Suprapubic skin (tissue), 3 donors: ENCODE measurements around the gene AMY2A.
"Not testable (repeated sequence)": the region's sequence is repeated elsewhere in the genome, so short reads cannot be mapped to it uniquely, and the experiment has no call there.

Experiments
- CTCF ChIP-seq, 2 donors: fragments of 200-600 bp in 1 of 2; fragments of 450-650 bp in 1 of 2; sonication (generic) in 1 of 2; IDR thresholded peaks; one replicate each; pipeline ENCODE4 v1.5.1; 2016 to 2019; ENCODE audit warnings: antibody characterized with exemption in 2 of 2, mild to moderate bottlenecking in 1 of 2, moderate library complexity in 1 of 2
- POLR2A ChIP-seq, 2 donors: fragments of 450-650 bp; IDR thresholded peaks; one replicate each; pipeline ENCODE4 v1.6.1; 2017; ENCODE audit warnings: antibody characterized with exemption in 2 of 2, mild to moderate bottlenecking in 2 of 2, moderate library complexity in 2 of 2

DNA sequence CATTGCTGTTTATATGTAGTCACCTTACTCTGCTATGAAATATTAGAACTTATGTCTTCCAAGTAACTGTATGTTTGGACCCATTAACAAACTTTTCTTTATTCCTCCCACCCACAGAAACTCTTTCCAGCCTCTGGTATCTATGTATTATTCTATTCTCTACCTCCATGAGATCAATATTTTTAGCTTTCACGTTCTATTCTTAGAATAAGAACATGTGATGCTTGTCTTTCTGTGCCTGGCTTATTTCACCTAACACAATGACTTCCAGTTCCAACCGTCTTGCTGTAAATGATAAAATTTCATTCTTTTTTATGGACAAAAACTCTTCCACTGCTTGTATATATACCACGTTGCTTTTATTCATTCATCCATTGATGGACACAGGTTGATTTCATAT lies 24.0 kb downstream of the AMY2A start:
- not testable (repeated sequence) for TF ChIP-seq CTCF, POLR2A (IDR thresholded peaks at IDR 0.05)
